ENCODE measurements around the gene CCNL2.

Gene CCNL2

DNA sequence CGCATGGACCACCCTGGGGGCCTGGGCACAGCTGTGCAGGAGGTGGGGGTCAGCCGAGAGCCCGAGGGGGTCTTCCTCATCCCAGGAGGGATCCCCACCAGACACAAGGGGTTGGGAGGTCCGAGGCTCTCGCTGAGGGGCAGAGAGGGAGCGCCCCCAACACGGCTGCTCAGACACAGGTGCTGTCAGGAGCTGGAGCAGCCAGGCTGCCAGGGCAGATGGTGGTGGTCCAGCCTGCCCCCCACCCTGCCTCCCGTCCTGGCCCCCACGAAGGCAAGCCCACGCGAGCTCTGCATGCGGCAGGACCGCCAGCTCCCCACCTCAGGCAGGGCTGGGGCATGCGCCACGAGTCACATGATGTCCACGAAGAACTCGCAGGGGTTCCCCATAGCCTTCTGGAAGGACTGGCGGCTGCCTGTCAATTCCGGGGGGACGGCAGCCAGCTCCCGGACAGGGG is 63.3 kb downstream of the CCNL2 start:
- TF ChIP-seq, protein P1, sequence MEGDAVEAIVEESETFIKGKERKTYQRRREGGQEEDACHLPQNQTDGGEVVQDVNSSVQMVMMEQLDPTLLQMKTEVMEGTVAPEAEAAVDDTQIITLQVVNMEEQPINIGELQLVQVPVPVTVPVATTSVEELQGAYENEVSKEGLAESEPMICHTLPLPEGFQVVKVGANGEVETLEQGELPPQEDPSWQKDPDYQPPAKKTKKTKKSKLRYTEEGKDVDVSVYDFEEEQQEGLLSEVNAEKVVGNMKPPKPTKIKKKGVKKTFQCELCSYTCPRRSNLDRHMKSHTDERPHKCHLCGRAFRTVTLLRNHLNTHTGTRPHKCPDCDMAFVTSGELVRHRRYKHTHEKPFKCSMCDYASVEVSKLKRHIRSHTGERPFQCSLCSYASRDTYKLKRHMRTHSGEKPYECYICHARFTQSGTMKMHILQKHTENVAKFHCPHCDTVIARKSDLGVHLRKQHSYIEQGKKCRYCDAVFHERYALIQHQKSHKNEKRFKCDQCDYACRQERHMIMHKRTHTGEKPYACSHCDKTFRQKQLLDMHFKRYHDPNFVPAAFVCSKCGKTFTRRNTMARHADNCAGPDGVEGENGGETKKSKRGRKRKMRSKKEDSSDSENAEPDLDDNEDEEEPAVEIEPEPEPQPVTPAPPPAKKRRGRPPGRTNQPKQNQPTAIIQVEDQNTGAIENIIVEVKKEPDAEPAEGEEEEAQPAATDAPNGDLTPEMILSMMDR (IDR thresholded peaks at IDR 0.05; ENCODE audit: extremely low read depth, missing control alignments), result no peak
- no peak for DNase-seq (ENCODE audit: low spot score)

Measured in GM20000 (cell line).